ENCODE measurements around the gene FZR1. TPM values are rescaled to one million over a fixed set of nuclear protein-coding genes. Genes with fewer than 3 reads are reported as not detected.

FZR1 gene
- total and polyA plus RNA-seq, 2 of the 8 experiments (the other 6 are each of a cell fraction or from before 2014, with no cell fraction given), result 21.6 to 35.5 TPM

DNA sequence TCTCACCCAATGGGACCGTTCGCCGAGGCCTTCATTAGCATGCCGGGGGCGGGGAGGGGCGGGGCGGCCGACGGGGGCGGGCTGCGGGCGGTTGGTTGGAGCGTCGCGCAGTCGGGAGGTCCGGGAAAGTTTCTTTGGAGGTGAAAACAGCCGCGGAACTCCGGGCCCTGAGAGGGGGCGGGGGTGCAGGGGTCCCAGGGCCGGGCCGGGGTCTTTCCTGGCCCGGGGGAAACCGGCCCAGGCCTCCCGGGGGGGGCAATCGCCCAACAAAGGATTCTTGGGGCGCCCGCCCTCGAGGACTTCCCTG is 66.7 kb downstream of the FZR1 start, which contains the start of gene HMG20B:
Gene HMG20B (plus strand): TSS at position 90 of the 307 bp plus-strand sequence. CDS start 366 bp downstream, outside the sequence.
- Histone ChIP-seq H3K27me3 (replicated peaks in 1 of 4; ENCODE audit: control insufficient read depth in 3 of 4, extremely low read depth in 1 of 4, insufficient read depth in 3 of 4, low read length in 3 of 4) (no peaks in the 10 kb centered on the region), H2AFZ (ENCODE audit: low read length) (no peak within 1 kb of the TSS), H3K79me1 (ENCODE audit: low read depth, low read length) (no peaks in the 10 kb centered on the region), H2BK20ac (ENCODE audit: low read length) (no peak within 1 kb of the TSS), H2BK12ac (ENCODE audit: low read depth, low read length) (no peak within 1 kb of the TSS), H2BK5ac (ENCODE audit: low read depth, low read length) (peak within 1 kb of the TSS; percentile 24), H4K5ac (ENCODE audit: insufficient read length, low read depth, low read length) (no peak within 1 kb of the TSS), H3K4me2 (ENCODE audit: insufficient read depth in 1 of 2, low read depth in 2 of 2, low read length in 2 of 2) (peak within 1 kb of the TSS; percentile 70 to 77), H3K9ac (replicated peaks in 1 of 4; ENCODE audit: extremely low read depth in 1 of 4, low read depth in 3 of 4, low read length in 3 of 4) (peak within 1 kb of the TSS in 3 of 4 experiments; percentile 42 to 60 (median 56); a peak in 5 of 7 replicates), H4K91ac (replicated peaks; ENCODE audit: insufficient read length, low read length) (no peak within 1 kb of the TSS), H3K18ac (ENCODE audit: extremely low read depth, low read length) (peak within 1 kb of the TSS; percentile 32), H2BK15ac (ENCODE audit: low read length) (no peak within 1 kb of the TSS), H3K36me3 (ENCODE audit: control insufficient read depth in 2 of 4, insufficient read depth in 4 of 4, low read length in 3 of 4) (no peaks in the 10 kb centered on the region), H3K4me3 (ENCODE audit: extremely low read depth in 1 of 4, insufficient read depth in 2 of 4, low read depth in 3 of 4, low read length in 4 of 4) (peak within 1 kb of the TSS; percentile 66 to 97 (median 82)), H3K79me2 (ENCODE audit: control insufficient read depth in 1 of 2, insufficient read depth in 2 of 2, low read length in 2 of 2) (no peaks in the 10 kb centered on the region), H4K8ac (ENCODE audit: extremely low read depth, insufficient read depth, low read length) (no peak within 1 kb of the TSS; the same call in 1 of the 2 replicates), H3K23ac (ENCODE audit: insufficient read length) (no peak within 1 kb of the TSS), H2AK5ac (ENCODE audit: low read depth, low read length) (no peak within 1 kb of the TSS), H4K20me1 (replicated peaks in 1 of 2; ENCODE audit: control insufficient read depth in 1 of 2, insufficient read depth in 2 of 2, low read length in 2 of 2) (peaks cover 3 to 8% of the 10 kb centered on the region in 2 experiments), H3K27ac (ENCODE audit: low read depth, low read length) (peak within 1 kb of the TSS; percentile 51; the same call in 1 of the 2 replicates), H3K56ac (replicated peaks; ENCODE audit: insufficient read length, low read depth, low read length) (no peak within 1 kb of the TSS), H3K4ac (replicated peaks; ENCODE audit: insufficient read length, low read depth, low read length) (peak within 1 kb of the TSS; percentile 69), H3K14ac (ENCODE audit: insufficient read length) (no peak within 1 kb of the TSS), H3K4me1 (replicated peaks in 1 of 4; ENCODE audit: control insufficient read depth in 3 of 4, insufficient read depth in 4 of 4, low read length in 3 of 4) (peaks cover 3 to 13% (median 12%) of the 10 kb centered on the region in 4 experiments; a peak in 6 of 7 replicates), H2BK120ac (replicated peaks; ENCODE audit: low read depth, low read length) (no peak within 1 kb of the TSS), H3K23me2 (ENCODE audit: low read depth, low read length) (peaks cover 21% of the 10 kb centered on the region; the same call in 1 of the 2 replicates), H3K9me3 (ENCODE audit: insufficient read depth in 2 of 2, low read depth in 1 of 2, low read length in 1 of 2) (no peaks in the 10 kb centered on the region)
- FAIRE-seq, result no peak
- no peak for DNase-seq (ENCODE audit: low read depth in 1 of 2, low spot score in 2 of 2)
- 3% methylated on average over 7 of the region's 30 CpGs; no CpG with 5 or more reads in 1 of the 2 experiments for WGBS, 2 experiments (ENCODE audit: extremely low coverage in 1 of 2, insufficient coverage in 1 of 2, insufficient read length in 1 of 2, insufficient replicate concordance in 2 of 2, low coverage in 1 of 2, low lambda C conversion rate in 2 of 2, missing lambda C conversion rate in 1 of 2)
- TF ChIP-seq RXRA (IDR thresholded peaks at IDR 0.05; ENCODE audit: insufficient read depth, low read depth, low read length) (no peak), POLR2A (IDR thresholded peaks at IDR 0.05; ENCODE audit: control extremely low read depth in 1 of 2, low read depth in 2 of 2, low read length in 2 of 2) (0 out of 3 replicates have a peak, but pooled peaks of 1 of the 2 experiments have one; percentile 17), TEAD4 (IDR thresholded peaks at IDR 0.05; ENCODE audit: low read depth, low read length) (0 out of 2 replicates have a peak, but pooled peaks have one; percentile 1), JUN (IDR thresholded peaks at IDR 0.05; ENCODE audit: low read depth, low read length) (no peak), CBX8 (IDR thresholded peaks at IDR 0.05; ENCODE audit: borderline replicate concordance, low read depth, low read length) (no peak), PHF8 (conservative IDR thresholded peaks at IDR 0.05; ENCODE audit: low read depth, low read length) (peak; percentile 22; the same call in 1 of the 2 replicates)
- ChIA-PET POLR2A (ENCODE audit: partially characterized antibody) (interaction anchor here (1.4 to 2.2 kb wide), 2 partner anchors 16 to 28 kb away, joined by 3 to 5 read pairs; partner anchors contain the start of gene MFSD12), CTCF (ENCODE audit: partially characterized antibody) (no interaction called here)
